ENCODE results near the gene IGLL1.
"Not testable (repeated sequence)": the region's sequence is repeated elsewhere in the genome, so short reads cannot be mapped to it uniquely, and the experiment has no call there.

IGLL1 gene

GRCh38 chr22:23579870-23580575 is at the start of gene IGLL1:
IGLL1 (minus strand) TSS chr22:23580290; CDS start chr22:23580190, 100 bp downstream.
- DNase-seq, result no peak

DNA sequence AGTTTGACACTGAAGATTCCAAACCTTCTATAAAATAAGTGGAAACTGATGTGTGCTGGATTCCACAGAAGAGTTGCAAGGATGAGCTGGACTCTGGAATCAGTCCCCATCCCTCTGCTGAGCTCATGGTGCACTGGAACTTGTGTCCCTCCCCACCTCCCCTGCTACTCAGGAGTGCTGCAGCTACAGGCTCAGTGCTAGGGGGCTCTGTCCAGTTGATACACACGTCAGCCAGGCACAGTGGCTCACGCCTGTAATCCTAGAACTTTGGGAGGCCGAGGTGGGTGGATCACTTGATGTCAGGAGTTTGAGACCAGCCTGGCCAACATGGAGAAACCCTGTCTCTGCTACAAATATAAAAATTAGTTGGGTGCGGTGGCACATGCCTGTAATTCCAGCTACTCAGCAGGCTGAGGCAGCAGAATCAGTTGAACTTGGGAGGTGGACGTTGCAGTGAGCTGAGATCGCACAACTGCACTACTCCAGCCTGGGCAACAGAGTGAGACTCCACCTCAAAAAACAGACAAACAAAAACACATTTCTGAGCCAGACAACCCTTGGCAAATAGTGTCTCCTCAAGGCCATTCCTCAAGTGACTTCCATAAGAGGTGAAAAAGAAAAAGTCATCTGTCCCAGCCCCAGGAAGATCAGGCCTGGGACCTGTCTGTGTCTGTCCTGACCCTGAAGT is 48.1 kb upstream of the IGLL1 start:
- not testable (repeated sequence) for DNase-seq

DNA sequence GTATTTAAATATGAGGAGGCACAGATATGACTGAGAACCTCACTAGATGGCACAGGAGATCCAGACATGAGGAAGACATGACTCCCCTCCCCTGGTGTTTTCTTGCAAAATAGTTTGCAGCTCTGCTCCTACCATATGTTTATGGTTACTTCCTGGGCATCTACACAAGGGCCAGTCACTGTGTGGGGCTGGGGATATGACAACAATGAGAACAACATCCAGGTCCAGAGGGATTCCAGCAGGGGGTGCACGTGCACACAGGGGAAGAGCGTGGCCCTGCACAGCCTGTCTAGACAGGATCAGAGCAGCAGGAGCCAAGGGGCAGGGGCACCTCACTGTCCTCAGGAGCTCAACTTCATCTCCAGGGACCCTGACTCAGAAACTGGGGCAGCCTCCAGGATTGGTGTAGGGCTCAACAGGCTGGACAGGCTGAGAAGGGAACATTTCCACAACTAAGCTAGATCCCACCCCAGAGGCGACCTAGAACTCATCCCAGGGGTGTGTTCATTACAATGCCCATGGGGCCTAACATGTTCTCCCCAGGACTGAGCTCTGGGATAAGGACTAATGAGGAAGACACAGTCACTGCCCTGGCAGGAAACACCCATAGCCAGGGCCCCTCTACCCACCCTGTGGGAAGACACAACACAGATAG is 47.4 kb upstream of the IGLL1 start:
- DNase-seq, result peak in 3 of 51 donors; percentile 3 to 7 (median 6)

- DNase-seq, result no peak
These were observed 46.3 kb upstream of the IGLL1 start for GRCh38 chr22:23626286-23626975.

DNA sequence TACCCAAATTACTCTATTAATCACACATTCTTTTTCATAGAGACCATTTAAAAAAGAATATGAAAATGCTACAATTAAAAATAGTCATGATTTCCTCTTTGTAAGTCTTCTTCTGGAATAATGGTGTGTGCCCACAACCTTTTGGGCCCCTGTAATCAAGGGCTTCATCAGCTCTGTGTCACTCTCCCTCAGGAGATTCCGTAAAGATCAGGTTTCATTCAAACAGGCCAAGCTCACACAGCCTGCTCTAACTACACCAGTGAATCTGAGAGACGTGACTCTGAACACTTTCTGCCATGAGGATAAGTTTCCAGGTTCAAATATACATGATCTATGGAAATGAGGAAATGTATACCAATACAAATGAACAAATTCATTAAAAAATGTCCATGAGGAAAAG is 42.5 kb upstream of the IGLL1 start:
- no peak for DNase-seq

DNA sequence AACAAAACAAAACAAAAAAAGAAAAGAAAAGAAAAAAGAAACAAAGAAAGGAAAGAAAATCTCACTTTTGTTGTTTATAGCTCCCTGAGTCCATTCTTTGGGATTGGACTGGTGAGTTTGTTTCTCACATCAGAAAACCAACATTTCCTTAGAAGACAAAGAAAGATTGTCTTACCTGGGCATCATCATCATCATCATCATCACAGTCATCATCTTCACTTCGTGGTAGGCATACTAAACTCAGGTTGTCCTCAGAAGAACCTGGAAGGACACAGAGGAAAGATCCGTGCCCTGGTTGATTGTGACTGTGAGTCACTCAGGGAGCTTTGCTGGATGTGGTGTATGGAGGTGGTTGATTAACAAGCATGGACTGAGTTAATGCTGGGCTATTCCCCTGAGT is 41.8 kb upstream of the IGLL1 start:
- not testable (repeated sequence) for DNase-seq

DNA sequence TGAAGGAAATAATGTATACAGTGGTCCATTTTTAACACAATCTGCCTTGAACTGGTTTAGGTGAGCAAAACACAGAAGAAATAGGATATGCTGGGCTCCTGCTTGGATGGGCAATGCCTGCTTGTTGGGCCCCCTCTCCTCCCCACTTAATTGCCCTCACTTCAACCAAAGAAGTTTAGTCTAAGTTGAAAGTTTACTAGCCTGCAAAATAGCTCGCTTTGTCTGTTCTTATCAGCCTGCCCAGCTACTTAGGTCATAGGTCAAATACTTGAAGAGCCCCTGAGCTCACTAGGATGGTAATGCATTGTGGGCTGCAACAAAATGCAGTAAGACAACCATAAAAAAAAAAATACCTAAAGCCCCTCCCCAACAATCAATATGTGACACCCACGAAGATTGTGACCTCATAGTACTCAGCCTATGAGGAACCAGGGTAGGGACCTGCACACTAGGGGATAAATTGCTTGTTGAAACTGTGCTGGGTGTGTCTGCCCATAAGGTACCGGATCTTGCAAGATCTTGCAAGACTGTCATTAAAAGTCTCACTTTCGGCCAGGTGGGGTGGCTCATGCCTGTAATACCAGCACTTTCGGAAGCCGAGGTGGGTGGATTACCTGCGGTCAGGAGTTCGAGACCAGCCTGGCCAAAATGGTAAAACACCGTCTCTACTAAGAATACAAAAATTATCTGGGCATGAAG is 41.1 kb upstream of the IGLL1 start:
- no peak for DNase-seq

DNA sequence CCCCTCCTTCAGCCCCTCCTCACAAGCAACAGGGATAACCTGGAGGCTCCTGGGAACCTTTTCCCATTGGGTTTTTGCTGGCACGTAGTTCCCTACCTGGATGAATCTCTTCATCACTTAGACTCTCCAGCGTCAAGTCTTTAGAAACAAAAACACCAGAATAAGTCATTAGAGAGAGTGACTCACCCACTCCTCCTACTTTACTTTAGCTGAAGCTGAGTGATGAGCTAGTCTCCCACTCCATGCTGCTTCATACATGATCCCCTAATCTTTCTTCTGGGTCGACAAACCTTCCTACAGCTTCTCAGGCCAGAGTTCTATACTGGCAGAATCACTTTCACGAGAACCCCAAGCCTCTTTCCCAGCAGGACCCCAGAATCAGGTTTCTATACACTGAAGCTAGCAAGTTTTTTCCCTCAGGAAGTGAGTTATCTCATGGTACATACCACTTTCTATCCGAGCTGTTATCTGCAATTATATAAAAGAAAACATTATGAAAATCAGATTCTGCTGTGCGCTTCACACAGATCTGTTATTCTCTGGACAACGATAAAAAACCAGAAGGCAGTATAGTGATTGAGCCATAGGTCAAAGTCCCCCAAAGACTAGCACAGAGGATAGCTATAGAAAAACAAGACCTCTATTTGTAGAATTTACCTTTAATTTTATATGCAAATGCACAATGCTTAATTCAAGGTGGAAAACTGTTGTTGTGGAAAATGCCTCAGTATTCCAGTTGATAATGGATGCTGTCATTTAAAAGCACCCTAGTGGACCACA is 33.3 kb upstream of the IGLL1 start:
- peak in 1 of 51 donors; percentile 18 for DNase-seq

DNA sequence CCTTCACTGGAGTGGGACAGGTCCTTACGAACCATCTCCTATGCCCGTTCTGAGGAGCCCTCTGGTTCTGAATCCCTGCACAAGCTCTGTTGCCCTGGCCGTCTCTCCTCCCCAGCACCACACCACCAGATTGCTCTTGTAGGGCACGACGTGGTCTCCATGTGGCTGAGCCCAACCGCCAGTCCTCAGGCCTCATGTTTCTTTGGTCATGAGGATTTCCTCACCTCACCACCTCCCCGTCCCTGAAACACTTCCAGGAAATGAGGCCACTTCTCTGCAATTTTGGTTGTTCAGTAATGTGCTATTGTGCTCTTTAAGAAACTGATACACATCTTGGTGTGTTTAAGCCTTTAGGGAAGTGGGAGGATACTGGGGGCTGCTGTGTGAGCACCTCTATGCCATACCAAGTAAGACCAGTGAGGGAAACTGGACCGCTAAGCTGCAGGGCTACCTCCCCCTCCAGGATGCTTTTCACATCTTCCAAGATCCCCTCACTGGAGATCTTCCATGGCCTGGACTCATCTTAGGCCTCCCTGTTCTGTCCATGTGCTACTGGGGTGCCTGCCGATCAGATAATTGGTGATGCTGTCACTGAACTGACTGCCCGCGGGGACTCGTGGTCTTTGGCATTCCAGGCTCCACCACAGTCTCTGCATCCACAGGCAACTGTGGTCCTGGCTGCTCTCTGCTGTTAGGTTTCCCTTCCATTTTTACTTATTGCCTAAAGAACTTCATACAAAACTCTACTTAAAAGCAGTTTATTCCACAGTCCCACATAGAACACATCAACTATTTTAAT is 30.1 kb upstream of the IGLL1 start:
- no peak for DNase-seq

GRCh38 chr22:23608583-23608982 is 28.5 kb upstream of the IGLL1 start:
- no peak for DNase-seq

DNA sequence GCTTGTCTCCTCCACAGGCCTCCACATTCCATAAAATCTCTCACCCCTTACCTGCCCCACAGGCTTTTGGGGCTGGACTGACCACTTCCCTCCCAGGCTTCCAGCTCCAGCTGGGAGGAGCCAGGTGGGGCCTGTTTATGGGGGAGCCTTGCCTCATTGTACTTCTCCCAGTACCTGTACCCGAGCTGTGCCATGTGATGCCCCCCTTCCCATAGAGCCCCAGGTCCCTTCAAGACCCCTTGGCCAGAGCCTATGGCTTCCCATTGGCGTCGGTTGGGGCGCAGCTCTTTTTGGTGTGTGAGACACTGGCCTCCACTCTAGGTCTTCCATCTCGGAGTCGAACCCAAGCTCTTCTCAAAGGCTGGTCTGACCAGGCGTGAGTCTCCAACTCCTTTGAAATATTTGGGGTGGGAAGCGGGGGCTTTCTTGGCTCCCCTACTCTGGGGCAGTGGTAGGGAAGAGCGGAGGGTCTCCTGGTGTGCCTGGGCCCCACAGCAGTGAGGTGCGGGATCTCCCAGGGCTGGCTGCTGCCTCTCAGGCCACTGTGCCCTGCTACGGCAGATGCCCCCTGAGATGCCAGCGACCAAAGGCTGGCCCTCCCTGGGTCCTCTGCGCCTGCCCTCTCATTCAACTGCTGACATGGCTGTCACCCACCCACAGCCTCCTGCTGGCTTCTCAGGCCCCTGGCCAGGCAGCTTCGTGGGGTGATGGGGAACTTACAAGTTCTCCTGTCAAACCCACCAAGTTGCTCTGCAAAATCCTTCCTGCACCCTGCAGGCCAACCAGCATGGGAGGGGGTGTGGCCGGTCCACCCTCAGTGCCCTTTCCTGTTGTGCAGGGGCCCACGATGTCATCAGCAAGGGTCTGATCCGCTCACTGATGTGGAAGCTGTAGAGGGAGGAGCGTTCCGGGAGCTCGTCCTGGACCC is 26.4 kb upstream of the IGLL1 start:
- DNase-seq, result no peak

DNA sequence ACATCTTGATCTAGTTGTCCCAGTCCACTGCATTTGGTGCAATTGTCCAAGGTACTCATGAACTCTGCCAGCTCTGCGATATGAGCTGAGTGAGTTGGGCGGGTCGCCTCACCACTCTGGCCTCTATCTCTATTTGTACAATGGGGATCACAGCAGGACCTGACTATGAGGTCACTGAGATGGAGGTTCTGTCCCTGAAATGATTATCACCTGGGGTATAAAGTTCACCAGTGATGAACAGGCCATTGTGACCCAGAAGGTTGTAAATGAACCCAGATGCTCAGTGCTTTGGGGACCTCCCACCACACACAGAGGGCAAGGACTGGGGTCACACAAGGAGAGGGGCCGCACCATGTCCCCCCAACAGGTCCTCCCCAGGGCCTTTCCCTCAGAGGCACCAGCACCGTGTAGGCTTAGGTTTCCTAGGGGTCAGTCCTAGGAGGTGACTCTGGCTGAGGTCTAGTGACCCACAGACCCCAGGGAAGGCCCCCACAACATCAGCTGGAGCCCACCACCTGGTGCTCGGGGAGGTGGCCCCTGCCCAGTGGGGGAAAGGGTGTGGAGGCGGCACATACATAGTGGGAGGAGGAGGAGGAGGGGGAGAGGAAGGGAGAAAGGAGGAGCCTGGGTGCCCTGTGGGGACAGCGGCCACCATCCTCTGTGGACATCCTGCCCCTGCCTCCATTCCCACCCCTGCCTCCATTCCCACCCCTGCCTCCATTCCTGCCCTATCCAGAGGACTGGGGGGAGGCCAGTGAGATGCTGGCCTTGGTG is 25.0 kb upstream of the IGLL1 start:
- DNase-seq, result no peak

- no peak for DNase-seq
These were observed 23.2 kb upstream of the IGLL1 start for GRCh38 chr22:23603266-23603665.

GRCh38 chr22:23598805-23599518 is 18.9 kb upstream of the IGLL1 start:
- no peak for DNase-seq

DNA sequence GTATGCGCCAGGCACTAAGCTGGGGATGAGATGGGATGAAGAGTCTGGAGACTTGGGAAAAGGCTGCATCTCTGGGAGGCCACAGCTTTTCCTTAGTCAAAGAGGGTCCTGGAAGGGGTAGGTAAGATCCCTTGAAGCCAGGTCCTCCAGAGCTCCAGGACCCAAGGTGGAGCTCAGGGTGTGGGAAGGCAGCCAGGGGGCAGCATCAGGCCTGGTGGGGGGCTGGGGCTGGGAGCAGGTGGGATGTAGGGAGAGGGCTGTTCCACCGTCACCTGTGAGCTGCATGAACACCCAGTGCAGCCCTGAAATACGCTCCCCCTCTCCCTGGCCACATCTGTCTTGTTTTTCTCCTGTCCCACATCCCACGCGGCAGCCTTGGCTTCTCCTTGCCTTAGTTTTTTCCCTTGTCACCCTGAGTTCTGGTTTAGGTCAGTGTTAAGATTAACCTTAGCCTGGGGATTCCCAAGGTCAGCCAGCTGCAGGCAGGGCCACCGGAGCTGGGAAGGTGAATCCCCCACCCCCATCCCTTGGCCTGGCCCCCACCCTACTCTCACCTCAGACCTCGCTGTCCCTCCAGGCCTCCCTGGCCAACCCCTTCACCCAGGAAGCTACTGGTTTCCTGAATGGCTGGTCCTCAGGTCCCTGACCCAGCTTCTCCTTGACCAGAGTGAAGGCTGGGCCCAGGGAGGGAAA is 17.6 kb upstream of the IGLL1 start:
- DNase-seq, result not testable (repeated sequence)

GRCh38 chr22:23595904-23596303 is 15.8 kb upstream of the IGLL1 start:
- not testable (repeated sequence) for DNase-seq
